ENCODE results near the gene NTRK1.

- no peak for TF ChIP-seq POLR2AphosphoS5 (IDR thresholded peaks at IDR 0.05; ENCODE audit: low read depth)
- TF ChIP-seq, protein P1, sequence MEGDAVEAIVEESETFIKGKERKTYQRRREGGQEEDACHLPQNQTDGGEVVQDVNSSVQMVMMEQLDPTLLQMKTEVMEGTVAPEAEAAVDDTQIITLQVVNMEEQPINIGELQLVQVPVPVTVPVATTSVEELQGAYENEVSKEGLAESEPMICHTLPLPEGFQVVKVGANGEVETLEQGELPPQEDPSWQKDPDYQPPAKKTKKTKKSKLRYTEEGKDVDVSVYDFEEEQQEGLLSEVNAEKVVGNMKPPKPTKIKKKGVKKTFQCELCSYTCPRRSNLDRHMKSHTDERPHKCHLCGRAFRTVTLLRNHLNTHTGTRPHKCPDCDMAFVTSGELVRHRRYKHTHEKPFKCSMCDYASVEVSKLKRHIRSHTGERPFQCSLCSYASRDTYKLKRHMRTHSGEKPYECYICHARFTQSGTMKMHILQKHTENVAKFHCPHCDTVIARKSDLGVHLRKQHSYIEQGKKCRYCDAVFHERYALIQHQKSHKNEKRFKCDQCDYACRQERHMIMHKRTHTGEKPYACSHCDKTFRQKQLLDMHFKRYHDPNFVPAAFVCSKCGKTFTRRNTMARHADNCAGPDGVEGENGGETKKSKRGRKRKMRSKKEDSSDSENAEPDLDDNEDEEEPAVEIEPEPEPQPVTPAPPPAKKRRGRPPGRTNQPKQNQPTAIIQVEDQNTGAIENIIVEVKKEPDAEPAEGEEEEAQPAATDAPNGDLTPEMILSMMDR (IDR thresholded peaks at IDR 0.05; ENCODE audit: insufficient read depth, low read length): no peak
- no peak for TF ChIP-seq REST (IDR thresholded peaks at IDR 0.05; ENCODE audit: insufficient replicate concordance, low read depth)
- no peak for TF ChIP-seq GABPA (IDR thresholded peaks at IDR 0.05; ENCODE audit: low read depth)
These were observed 25.3 kb downstream of the NTRK1 start for GRCh38 chr1:156885880-156886355.
